Heart right ventricle (tissue), 16 donors: Measurements from ENCODE around the gene DIAPH1. TPM values are rescaled to one million over a fixed set of nuclear protein-coding genes. Genes with fewer than 3 reads are reported as not detected.
A peak's percentile ranks its signal among the peaks of the same experiment; 100 is the strongest.

Experiments used
- ATAC-seq, 8 donors: fragments of 200-7000 bp; cut with Tn5 transposase; one replicate each; pipeline ENCODE4 v1.9.1; 2020; ENCODE audit warnings: mild to moderate bottlenecking in 8 of 8, moderate library complexity in 8 of 8, moderate number of reproducible peaks in 1 of 8
- DNase-seq, 2 donors: peaks; one replicate each; pipeline ENCODE4 v3.0.0-alpha.2; 2020
- H3K27ac ChIP-seq, 10 donors: fragments of 200-600 bp; sonication (generic) in 2 of 10; one replicate each; pipeline versions ENCODE4 v1.5.0 to v1.8.0; 2020 to 2022; ENCODE audit warnings: mild to moderate bottlenecking in 3 of 10
- H3K27me3 ChIP-seq, 7 donors: fragments of 200-600 bp; one replicate each; pipeline ENCODE4 v1.8.0; 2021 to 2022; ENCODE audit warnings: mild to moderate bottlenecking in 2 of 7
- H3K36me3 ChIP-seq, 9 donors: fragments of 200-600 bp; sonication (generic) in 1 of 9; one replicate each; pipeline versions ENCODE4 v1.5.0 to v1.8.0; 2020 to 2022; ENCODE audit warnings: mild to moderate bottlenecking in 2 of 9
- H3K4me1 ChIP-seq, 9 donors: fragments of 200-600 bp; sonication (generic) in 1 of 9; one replicate each; pipeline versions ENCODE4 v1.5.0 to v1.8.0; 2020 to 2022; ENCODE audit warnings: mild to moderate bottlenecking in 4 of 9
- H3K4me3 ChIP-seq, 10 donors: fragments of 200-600 bp; sonication (generic) in 2 of 10; one replicate each; pipeline versions ENCODE4 v1.5.0 to v1.8.0; 2020 to 2022; ENCODE audit warnings: mild to moderate bottlenecking in 7 of 10, moderate library complexity in 2 of 10
- H3K9me3 ChIP-seq, 11 donors: fragments of 200-600 bp in 10 of 11; sonication (generic) in 2 of 11; one replicate each; pipeline versions ENCODE4 v1.5.0 to v1.8.0; 2013 to 2022; ENCODE audit warnings: mild to moderate bottlenecking in 2 of 11, control low read depth in 1 of 11, moderate library complexity in 1 of 11
- WGBS, 2 donors: extraction: QIAGEN DNeasy Blood & Tissue Kit; methylation state at CpG; one replicate each; pipeline ENCODE4 v1.1.7; 2013; ENCODE audit warnings: inconsistent platforms in 1 of 2; 5-methylcytosine and 5-hydroxymethylcytosine counted together
- intact Hi-C, 10 donors: fragments of 100-400 bp; cut with DNase I; formaldehyde crosslinking; loops; one replicate each; pipeline versions ENCODE4 v1.11.1 to v1.14.2; 2022
- polyA plus RNA-seq, 2 donors: library from polyadenylated mRNA; stranded (reverse); fragments of 200-250 nt; gene quantifications; one replicate each; pipeline ENCODE4 v1.2.3, GENCODE V29; 2013
- total RNA-seq, 10 donors: library from RNA; stranded (reverse); fragmentation: NEBNext Ultra II Directional in 3 of 10; extraction: Animal tissue kit (Norgen Biotek cat#: 25700) in 3 of 10; gene quantifications; one replicate each; pipeline versions ENCODE4 v1.2.1 to v1.2.4, GENCODE V29; 2021 to 2023
- TF ChIP-seq, protein P1 (sequence below), 9 donors: fragments of 200-600 bp; sonication (generic) in 2 of 9; IDR thresholded peaks; one replicate each; pipeline versions ENCODE4 v1.5.0 to v1.8.0; 2021 to 2022; ENCODE audit warnings: antibody characterized with exemption in 9 of 9, mild to moderate bottlenecking in 5 of 9, moderate library complexity in 1 of 9
- donor health status: Arrhythmogenic right ventricular cardiomyopathy.
- donor health status: ischemic (EF 13 %, LVEDD 7.1; RV severe dilation, severe dysfunction).
- donor health status: healthy with polysubstance abuse.
- donor health status: DM: no; HTN: yes; CAD: no.
- donor health status: DM: no; HTN: no; CAD: no.
- donor health status: ischemic (EF 25% LVEDD 6.9; RV normal size, moderate dysfunction).
- donor health status: ischemic (EF 25% LVEDD 5.7; RV mildly dilated, moderate dysfunction).
- donor health status: healthy.
- donor health status: DM: yes; HTN: yes; CAD: no.
- donor health status: Ischemic cardiomyopathy.
- donor health status: ischemic (EF 35%, LVEDD 5.7; RV mildly dilated, moderate dysfunction).
- donor health status: nonischemic (EF 11% LVEDD 7.7; RV severe dilation, severe dysfunction).
- donor health status: DM: yes; HTN: yes; CAD: no.
- donor health status: PGD.
- donor health status: ischemic (EF 29% LVEDD 5.4; RV normal size, mild dysfunction).
- donor health status: nonischemic (EF 23%, LVEDD 6.1; RV moderate dilation, normal function).

The DIAPH1 gene
- total and polyA plus RNA-seq, 12 donors = 27.3 to 93.2 (median 45.6) TPM

DNA sequence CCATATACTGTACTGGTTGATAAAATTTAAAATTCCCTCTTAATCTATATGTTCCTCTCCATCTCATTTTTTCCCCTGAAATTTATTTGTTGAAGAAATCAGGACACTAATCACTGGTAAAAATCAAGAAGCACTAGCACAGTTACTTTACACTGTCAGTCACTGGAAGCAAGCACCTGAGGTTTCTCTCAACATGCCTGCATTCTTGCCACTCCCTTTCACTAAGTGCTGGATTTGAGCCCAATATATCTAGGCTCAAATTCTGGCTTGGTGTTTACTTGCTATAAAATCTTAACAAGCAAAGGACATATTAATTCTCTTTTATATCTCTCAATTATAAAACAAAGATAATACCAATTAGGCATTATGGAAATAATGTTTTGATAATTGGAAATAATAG lies 58.6 kb downstream of the DIAPH1 start:
- TF ChIP-seq, protein P1, sequence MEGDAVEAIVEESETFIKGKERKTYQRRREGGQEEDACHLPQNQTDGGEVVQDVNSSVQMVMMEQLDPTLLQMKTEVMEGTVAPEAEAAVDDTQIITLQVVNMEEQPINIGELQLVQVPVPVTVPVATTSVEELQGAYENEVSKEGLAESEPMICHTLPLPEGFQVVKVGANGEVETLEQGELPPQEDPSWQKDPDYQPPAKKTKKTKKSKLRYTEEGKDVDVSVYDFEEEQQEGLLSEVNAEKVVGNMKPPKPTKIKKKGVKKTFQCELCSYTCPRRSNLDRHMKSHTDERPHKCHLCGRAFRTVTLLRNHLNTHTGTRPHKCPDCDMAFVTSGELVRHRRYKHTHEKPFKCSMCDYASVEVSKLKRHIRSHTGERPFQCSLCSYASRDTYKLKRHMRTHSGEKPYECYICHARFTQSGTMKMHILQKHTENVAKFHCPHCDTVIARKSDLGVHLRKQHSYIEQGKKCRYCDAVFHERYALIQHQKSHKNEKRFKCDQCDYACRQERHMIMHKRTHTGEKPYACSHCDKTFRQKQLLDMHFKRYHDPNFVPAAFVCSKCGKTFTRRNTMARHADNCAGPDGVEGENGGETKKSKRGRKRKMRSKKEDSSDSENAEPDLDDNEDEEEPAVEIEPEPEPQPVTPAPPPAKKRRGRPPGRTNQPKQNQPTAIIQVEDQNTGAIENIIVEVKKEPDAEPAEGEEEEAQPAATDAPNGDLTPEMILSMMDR (IDR thresholded peaks at IDR 0.05) = no peak
- Histone ChIP-seq H3K9me3 (no peaks in the 10 kb centered on the region), H3K27me3 (no peaks in the 10 kb centered on the region), H3K36me3 (peaks cover 0 to 51% (median 0%) of the 10 kb centered on the region in 9 donors), H3K4me1 (peaks cover 6 to 63% (median 47%) of the 10 kb centered on the region in 9 donors), H3K27ac (peak overlapping the region; percentile 78 to 95 (median 87)), H3K4me3 (peak overlapping the region in 5 of 10 donors; percentile 2 to 39 (median 15))
- no peak for ATAC-seq
- intact Hi-C loops = loop anchor here (2.0 to 10.0 kb wide), 25 partner anchors 33 to 475 kb away; partner anchors contain the start of genes PCDHB15 (in 5 of the 10), PCDHGA3 (in 4 of the 10), PCDHGB7 (in 4 of the 10) and TAF7 (in 4 of the 10)
- no peak for DNase-seq

- H3K4me3 ChIP-seq = no peak overlapping the region
- peaks cover 0 to 49% (median 0%) of the 10 kb centered on the region in 9 donors for H3K36me3 ChIP-seq
- peak in 1 of 2 donors; percentile 18 for DNase-seq
- no peaks in the 10 kb centered on the region for H3K27me3 ChIP-seq
- intact Hi-C loops = loop anchor here in 7 of 10 donors (2.0 to 10.0 kb wide), 5 partner anchors 35 to 239 kb away; partner anchors contain the start of genes PCDHGB7 (in 4 of the 7), PCDHGA10 (in 1 of the 7) and TAF7 (in 1 of the 7)
- no peaks in the 10 kb centered on the region for H3K9me3 ChIP-seq
- peak in 5 of 8 donors; percentile 18 to 45 (median 33) for ATAC-seq
- H3K4me1 ChIP-seq = peaks cover 6 to 61% (median 44%) of the 10 kb centered on the region in 9 donors
- TF ChIP-seq, protein P1 (IDR thresholded peaks at IDR 0.05) = no peak
- peak overlapping the region; percentile 78 to 95 (median 87) for H3K27ac ChIP-seq
Observed at GRCh38 chr5:141559461-141559860, 59.3 kb downstream of the DIAPH1 start.

DNA sequence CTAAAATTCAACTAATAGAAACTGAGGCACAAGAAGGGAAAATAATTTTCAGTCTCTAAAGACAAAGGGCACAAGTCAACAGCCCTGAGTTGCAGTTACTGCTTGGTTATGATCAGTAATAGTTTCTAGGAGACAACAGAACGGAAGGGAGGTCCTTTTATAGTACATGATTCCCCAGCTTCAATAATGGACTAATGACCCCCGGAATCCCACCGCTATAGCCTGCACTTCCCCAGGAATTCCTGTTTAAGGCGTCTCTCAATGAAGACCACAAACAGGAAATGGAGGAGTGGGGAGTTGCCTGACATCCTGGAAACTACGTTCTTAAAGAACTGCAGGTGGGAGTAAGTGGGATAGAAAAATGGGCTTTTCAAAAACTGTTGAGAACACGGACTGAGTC lies 60.6 kb downstream of the DIAPH1 start:
- ATAC-seq = peak in 7 of 8 donors; percentile 8 to 51 (median 30)

DNA sequence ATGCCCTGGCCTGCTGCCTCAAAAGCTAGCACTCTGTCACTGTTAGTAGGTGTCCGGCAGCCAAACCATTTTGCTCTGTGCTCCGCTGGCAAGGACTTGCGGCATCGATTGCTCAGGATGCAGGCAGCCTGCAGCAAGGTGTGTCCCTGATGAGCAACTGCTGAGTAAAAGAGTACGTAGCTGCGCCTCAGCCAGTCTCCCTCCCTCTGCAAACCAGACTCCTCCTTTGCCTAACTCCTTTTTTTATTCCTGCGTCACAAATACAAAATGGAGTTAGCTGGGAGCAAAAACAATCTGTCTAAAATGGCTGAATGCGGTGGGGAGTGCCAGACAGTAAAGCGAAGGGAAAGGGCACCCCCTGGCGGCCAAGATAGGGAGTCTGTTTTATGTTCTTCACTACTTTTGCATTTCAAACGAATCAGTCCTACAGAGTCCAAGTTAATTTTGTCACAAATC lies 61.1 kb downstream of the DIAPH1 start:
- H3K27ac ChIP-seq = peak overlapping the region; percentile 58 to 95 (median 87)
- no peaks in the 10 kb centered on the region for H3K9me3 ChIP-seq
- peaks cover 6 to 50% (median 40%) of the 10 kb centered on the region in 9 donors for H3K4me1 ChIP-seq
- H3K36me3 ChIP-seq = peaks cover 0 to 40% (median 0%) of the 10 kb centered on the region in 9 donors
- ATAC-seq (peak; percentile 81 to 90 (median 88)), DNase-seq (peak; percentile 83 to 91)
- H3K4me3 ChIP-seq = peak overlapping the region in 8 of 10 donors; percentile 4 to 45 (median 33)
- WGBS, 2 donors = 20 to 25% methylated on average over 11 of the region's 11 CpGs
- TF ChIP-seq, protein P1 (IDR thresholded peaks at IDR 0.05) = peak; percentile 83 to 95 (median 90)
- no peaks in the 10 kb centered on the region for H3K27me3 ChIP-seq
- intact Hi-C loops = loop anchor here in 7 of 10 donors (1.0 to 10.0 kb wide), 6 partner anchors 32 to 237 kb away; partner anchors contain the start of genes PCDHGB7 (in 4 of the 7), PCDHGA10 (in 1 of the 7) and TAF7 (in 1 of the 7)

More for the DNA sequence above, 60.6 kb downstream of the DIAPH1 start:
- peak in 1 of 2 donors; percentile 42 for DNase-seq
- no peaks in the 10 kb centered on the region for H3K9me3 ChIP-seq
- peaks cover 0 to 39% (median 0%) of the 10 kb centered on the region in 9 donors for H3K36me3 ChIP-seq
- H3K4me1 ChIP-seq = peaks cover 6 to 50% (median 40%) of the 10 kb centered on the region in 9 donors
- WGBS, 2 donors = 29 to 30% methylated on average over 6 of the region's 6 CpGs
- intact Hi-C loops = loop anchor here in 7 of 10 donors (1.0 to 10.0 kb wide), 6 partner anchors 33 to 237 kb away; partner anchors contain the start of genes PCDHGB7 (in 4 of the 7), PCDHGA10 (in 1 of the 7) and TAF7 (in 1 of the 7)
- H3K27me3 ChIP-seq = no peaks in the 10 kb centered on the region
- TF ChIP-seq, protein P1 (IDR thresholded peaks at IDR 0.05) = peak in 4 of 9 donors; percentile 3 to 43 (median 4)
- H3K4me3 ChIP-seq = peak overlapping the region in 6 of 10 donors; percentile 7 to 45 (median 39)
- peak overlapping the region; percentile 58 to 95 (median 87) for H3K27ac ChIP-seq
